Trophoblast cell (in vitro differentiated cells and primary cell): ENCODE data around the gene LRRC40.

Experiments used
- DNase-seq, 2 donors: peaks; one replicate each; pipeline ENCODE4 v3.0.0-alpha.2; 2016
- H2AFZ ChIP-seq: 2 replicates; pipeline ENCODE4 v1.6.1; 2013; ENCODE audit warnings: low read length, moderate library complexity, mild to moderate bottlenecking; ENCODE audit not compliant: insufficient read depth, poor library complexity
- H2AK5ac ChIP-seq: 2 replicates; pipeline ENCODE4 v1.6.1; 2013; ENCODE audit warnings: mild to moderate bottlenecking, low read length
- H2BK120ac ChIP-seq: 2 replicates; pipeline ENCODE4 v1.6.1; 2013; ENCODE audit warnings: low read length, mild to moderate bottlenecking, moderate library complexity; ENCODE audit not compliant: insufficient read depth, poor library complexity
- H2BK12ac ChIP-seq: 2 replicates; pipeline ENCODE4 v1.6.1; 2013; ENCODE audit warnings: mild to moderate bottlenecking, low read length, moderate library complexity
- H2BK5ac ChIP-seq: 2 replicates; pipeline ENCODE4 v1.6.1; 2013; ENCODE audit warnings: low read length, low read depth, moderate library complexity, mild to moderate bottlenecking; ENCODE audit not compliant: poor library complexity
- H3K14ac ChIP-seq: 2 replicates; pipeline ENCODE4 v1.6.1; 2013; ENCODE audit warnings: mild to moderate bottlenecking, low read length
- H3K18ac ChIP-seq: 2 replicates; pipeline ENCODE4 v1.6.1; 2013; ENCODE audit warnings: mild to moderate bottlenecking, low read length
- H3K23ac ChIP-seq: 2 replicates; pipeline ENCODE4 v1.6.1; 2013; ENCODE audit warnings: low read length
- H3K27ac ChIP-seq: 2 replicates; pipeline ENCODE4 v1.5.1; 2013; ENCODE audit warnings: low read depth, mild to moderate bottlenecking, inconsistent platforms, low read length, moderate library complexity
- H3K27me3 ChIP-seq: 2 replicates; pipeline ENCODE4 v1.6.1; 2013; ENCODE audit warnings: inconsistent platforms, mild to moderate bottlenecking, low read length, moderate library complexity; ENCODE audit not compliant: insufficient read depth
- H3K36me3 ChIP-seq, 2 experiments: 1 replicate in 1 of 2; 2 replicates in 1 of 2; pipeline ENCODE4 v1.6.1; 2013; ENCODE audit warnings: low read length in 2 of 2, mild to moderate bottlenecking in 2 of 2, moderate library complexity in 1 of 2; ENCODE audit not compliant: insufficient read depth in 2 of 2, control insufficient read depth in 1 of 2
- H3K4ac ChIP-seq: 2 replicates; pipeline ENCODE4 v1.6.1; 2013; ENCODE audit warnings: low read depth, mild to moderate bottlenecking, low read length, moderate library complexity
- H3K4me1 ChIP-seq, 2 experiments: 1 replicate in 1 of 2; 2 replicates in 1 of 2; pipeline ENCODE4 v1.6.1; 2013; ENCODE audit warnings: low read length in 2 of 2, mild to moderate bottlenecking in 2 of 2, moderate library complexity in 1 of 2; ENCODE audit not compliant: insufficient read depth in 2 of 2, control insufficient read depth in 1 of 2
- H3K4me2 ChIP-seq: 2 replicates; pipeline ENCODE4 v1.6.1; 2013; ENCODE audit warnings: inconsistent platforms, mild to moderate bottlenecking, low read length, moderate library complexity
- H3K4me3 ChIP-seq: 2 replicates; pipeline ENCODE4 v1.5.1; 2013; ENCODE audit warnings: mild to moderate bottlenecking, low read depth, low read length, inconsistent platforms
- H3K79me1 ChIP-seq: one replicate; pipeline ENCODE4 v1.6.1; 2013; ENCODE audit warnings: low read length
- H3K79me2 ChIP-seq: 2 replicates; pipeline ENCODE4 v1.6.1; 2013; ENCODE audit warnings: low read length, mild to moderate bottlenecking; ENCODE audit not compliant: control insufficient read depth, insufficient read depth, poor library complexity
- H3K9ac ChIP-seq: 2 replicates; pipeline ENCODE4 v1.6.1; 2013; ENCODE audit warnings: mild to moderate bottlenecking, low read length
- H3K9me3 ChIP-seq: 2 replicates; pipeline ENCODE4 v1.6.1; 2013; ENCODE audit warnings: low read depth, mild to moderate bottlenecking, control low read depth, inconsistent platforms, low read length; ENCODE audit not compliant: insufficient read depth
- H4K12ac ChIP-seq: 2 replicates; pipeline ENCODE4 v1.6.1; 2013; ENCODE audit warnings: low read depth, mild to moderate bottlenecking, low read length, moderate library complexity
- H4K8ac ChIP-seq: 2 replicates; pipeline ENCODE4 v1.6.1; 2013; ENCODE audit warnings: low read depth, mild to moderate bottlenecking, low read length, moderate library complexity
- H4K91ac ChIP-seq: one replicate; pipeline ENCODE4 v1.6.1; 2013; ENCODE audit warnings: low read depth, mild to moderate bottlenecking, low read length, moderate library complexity
- WGBS: extraction: QIAGEN DNeasy Blood & Tissue Kit; methylation state at CpG from one replicate; pipeline ENCODE4 v1.1.7; 2013; ENCODE audit warnings: missing lambda C conversion rate; ENCODE audit not compliant: insufficient read length, insufficient coverage; ENCODE audit errors: extremely low coverage; 5-methylcytosine and 5-hydroxymethylcytosine counted together

LRRC40 gene

GRCh38 chr1:70109241-70109640 lies 96.1 kb downstream of the LRRC40 start:
- Histone ChIP-seq H3K18ac (no peak overlapping the region), H3K23ac (no peak overlapping the region), H2BK120ac (no peak overlapping the region), H4K12ac (no peak overlapping the region), H2BK5ac (no peak overlapping the region), H3K14ac (no peak overlapping the region), H3K79me2 (no peaks in the 10 kb centered on the region), H3K36me3 (no peaks in the 10 kb centered on the region), H3K79me1 (no peaks in the 10 kb centered on the region), H2BK12ac (no peak overlapping the region), H3K27ac (no peak overlapping the region), H3K9ac (no peak overlapping the region), H3K4ac (no peak overlapping the region), H3K4me1 (no peaks in the 10 kb centered on the region), H2AK5ac (no peak overlapping the region), H3K4me2 (no peak overlapping the region), H3K27me3 (no peaks in the 10 kb centered on the region), H2AFZ (no peak overlapping the region), H4K8ac (no peak overlapping the region), H3K9me3 (no peaks in the 10 kb centered on the region), H4K91ac (no peak overlapping the region), H3K4me3 (no peak overlapping the region)
- no CpG with 5 or more reads among the region's 5 CpGs for WGBS
- DNase-seq, result no peak

- Histone ChIP-seq H3K9me3 (no peaks in the 10 kb centered on the region), H3K4me2 (no peak overlapping the region), H3K14ac (no peak overlapping the region), H2AK5ac (no peak overlapping the region), H2BK12ac (no peak overlapping the region), H3K18ac (no peak overlapping the region), H2BK5ac (no peak overlapping the region), H2BK120ac (no peak overlapping the region), H3K27ac (no peak overlapping the region), H4K12ac (no peak overlapping the region), H3K4ac (no peak overlapping the region), H3K4me3 (no peak overlapping the region), H2AFZ (no peak overlapping the region), H3K9ac (no peak overlapping the region), H3K36me3 (no peaks in the 10 kb centered on the region), H4K91ac (no peak overlapping the region), H4K8ac (no peak overlapping the region), H3K79me1 (no peaks in the 10 kb centered on the region), H3K23ac (no peak overlapping the region), H3K4me1 (no peaks in the 10 kb centered on the region), H3K79me2 (no peaks in the 10 kb centered on the region), H3K27me3 (no peaks in the 10 kb centered on the region)
- no peak for DNase-seq
- WGBS, result no CpG with 5 or more reads among the region's 1 CpG
These were observed 101.6 kb downstream of the LRRC40 start for GRCh38 chr1:70103770-70104169.

- no peak overlapping the region for H3K23ac ChIP-seq
- no peak overlapping the region for H4K8ac ChIP-seq
- H2BK120ac ChIP-seq, result no peak overlapping the region
- no peak overlapping the region for H2AK5ac ChIP-seq
- no peaks in the 10 kb centered on the region for H3K79me2 ChIP-seq
- no peak overlapping the region for H3K4ac ChIP-seq
- H3K36me3 ChIP-seq, result no peaks in the 10 kb centered on the region
- no peaks in the 10 kb centered on the region for H3K9me3 ChIP-seq
- H3K27ac ChIP-seq, result no peak overlapping the region
- H3K27me3 ChIP-seq, result no peaks in the 10 kb centered on the region
- no peak overlapping the region for H2BK5ac ChIP-seq
- no peaks in the 10 kb centered on the region for H3K4me1 ChIP-seq
- H3K79me1 ChIP-seq, result no peaks in the 10 kb centered on the region
- H4K12ac ChIP-seq, result no peak overlapping the region
- H2AFZ ChIP-seq, result no peak overlapping the region
- no peak overlapping the region for H3K14ac ChIP-seq
- DNase-seq, result no peak
- no peak overlapping the region for H4K91ac ChIP-seq
- H2BK12ac ChIP-seq, result no peak overlapping the region
- no CpG with 5 or more reads among the region's 1 CpG for WGBS
- H3K9ac ChIP-seq, result no peak overlapping the region
- H3K4me2 ChIP-seq, result no peak overlapping the region
- H3K4me3 ChIP-seq, result no peak overlapping the region
- no peak overlapping the region for H3K18ac ChIP-seq
These were observed 103.6 kb downstream of the LRRC40 start for GRCh38 chr1:70101774-70102173.

- H2BK12ac ChIP-seq, result no peak overlapping the region
- H3K79me1 ChIP-seq, result no peaks in the 10 kb centered on the region
- H3K9me3 ChIP-seq, result no peaks in the 10 kb centered on the region
- DNase-seq, result no peak
- no peak overlapping the region for H3K23ac ChIP-seq
- no peak overlapping the region for H4K8ac ChIP-seq
- no peak overlapping the region for H4K91ac ChIP-seq
- H3K4ac ChIP-seq, result no peak overlapping the region
- no peak overlapping the region for H3K9ac ChIP-seq
- no peak overlapping the region for H2BK120ac ChIP-seq
- H3K18ac ChIP-seq, result no peak overlapping the region
- H4K12ac ChIP-seq, result no peak overlapping the region
- no peaks in the 10 kb centered on the region for H3K27me3 ChIP-seq
- H2AK5ac ChIP-seq, result no peak overlapping the region
- no CpG with 5 or more reads among the region's 2 CpGs for WGBS
- no peaks in the 10 kb centered on the region for H3K36me3 ChIP-seq
- H3K4me1 ChIP-seq, result no peaks in the 10 kb centered on the region
- no peak overlapping the region for H3K4me2 ChIP-seq
- no peak overlapping the region for H2BK5ac ChIP-seq
- H3K4me3 ChIP-seq, result no peak overlapping the region
- no peak overlapping the region for H3K14ac ChIP-seq
- no peak overlapping the region for H2AFZ ChIP-seq
- H3K79me2 ChIP-seq, result no peaks in the 10 kb centered on the region
- no peak overlapping the region for H3K27ac ChIP-seq
These were observed 104.1 kb downstream of the LRRC40 start for GRCh38 chr1:70101231-70101630.
